Keratinocyte (primary cell): ENCODE results near the gene SSH3.
"Not testable (repeated sequence)": the region's sequence is repeated elsewhere in the genome, so short reads cannot be mapped to it uniquely, and the experiment has no call there.

Experiments
- CTCF ChIP-seq, 3 experiments: IDR thresholded peaks in 1 of 3; conservative IDR thresholded peaks in 1 of 3; optimal IDR thresholded peaks in 1 of 3; 2 replicates in 2 of 3; 3 replicates in 1 of 3; pipeline versions ENCODE3 to v1.5.1; 2011; ENCODE audit warnings: low read length in 3 of 3, mild to moderate bottlenecking in 3 of 3, moderate library complexity in 2 of 3, control low read depth in 1 of 3, inconsistent platforms in 1 of 3; ENCODE audit not compliant: insufficient read depth in 2 of 3; ENCODE audit errors: extremely low read depth in 1 of 3
- EZH2 ChIP-seq: IDR thresholded peaks from one replicate; pipeline ENCODE4 v1.6.1; 2012; ENCODE audit warnings: inconsistent platforms, mild to moderate bottlenecking, low read length, moderate library complexity

- TF ChIP-seq CTCF (optimal IDR thresholded peaks at IDR 0.05 in 1 of 3, IDR thresholded peaks at IDR 0.05 in 1 of 3, conservative IDR thresholded peaks at IDR 0.05 in 1 of 3; ENCODE audit: extremely low read depth in 1 of 3, insufficient read depth in 2 of 3, low read length in 3 of 3); EZH2: not testable (repeated sequence)
These were observed 15.5 kb downstream of the SSH3 start for GRCh38 chr11:67318876-67319275.
